NCI-H1105 (cell line): ENCODE measurements around the gene SNX11.

Source experiments
- DNase-seq: peaks from one replicate; lab custom pipeline; 2025; lab: John Stamatoyannopoulos, UW

Gene SNX11

DNA sequence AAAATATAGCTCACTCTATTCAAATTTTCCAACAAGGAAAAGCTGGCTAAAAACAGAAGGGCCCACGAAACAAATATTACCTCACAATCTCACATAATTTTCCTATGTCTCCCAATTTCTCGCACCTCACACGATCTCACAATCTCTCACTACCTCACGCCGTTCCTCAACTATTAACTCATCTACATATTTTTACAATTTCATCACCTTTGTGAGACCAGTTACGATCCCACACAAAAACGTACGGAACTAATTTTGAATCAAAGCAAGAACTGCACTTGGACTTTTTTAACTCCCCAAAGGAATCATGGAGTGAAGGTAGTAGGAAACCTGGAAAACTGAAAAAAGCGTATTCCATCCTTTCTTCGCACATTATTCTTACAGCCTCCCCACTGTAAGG lies 7.4 kb upstream of the SNX11 start:
- no peak for DNase-seq

DNA sequence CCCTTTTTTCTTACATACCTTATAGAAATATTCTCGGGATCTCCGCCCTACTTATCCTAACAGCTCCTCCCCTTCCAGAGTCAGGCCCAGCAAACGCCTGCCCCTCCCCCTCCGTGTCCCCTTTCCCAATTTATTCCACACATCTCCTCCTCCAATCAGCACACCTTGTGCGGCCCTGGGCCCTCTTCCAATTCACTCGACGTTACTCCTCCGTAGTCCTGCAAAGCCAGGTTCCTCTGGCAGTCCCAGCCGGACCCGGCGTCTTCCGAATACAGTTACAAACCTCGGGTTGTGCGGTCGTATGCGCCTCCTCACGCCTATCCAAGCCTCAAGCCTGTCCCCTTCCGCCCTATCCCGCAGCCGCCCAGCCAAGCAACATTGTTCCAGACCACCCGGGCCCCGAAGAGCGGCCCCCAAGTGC lies 7.0 kb upstream of the SNX11 start:
- DNase-seq: peak; percentile 67

DNA sequence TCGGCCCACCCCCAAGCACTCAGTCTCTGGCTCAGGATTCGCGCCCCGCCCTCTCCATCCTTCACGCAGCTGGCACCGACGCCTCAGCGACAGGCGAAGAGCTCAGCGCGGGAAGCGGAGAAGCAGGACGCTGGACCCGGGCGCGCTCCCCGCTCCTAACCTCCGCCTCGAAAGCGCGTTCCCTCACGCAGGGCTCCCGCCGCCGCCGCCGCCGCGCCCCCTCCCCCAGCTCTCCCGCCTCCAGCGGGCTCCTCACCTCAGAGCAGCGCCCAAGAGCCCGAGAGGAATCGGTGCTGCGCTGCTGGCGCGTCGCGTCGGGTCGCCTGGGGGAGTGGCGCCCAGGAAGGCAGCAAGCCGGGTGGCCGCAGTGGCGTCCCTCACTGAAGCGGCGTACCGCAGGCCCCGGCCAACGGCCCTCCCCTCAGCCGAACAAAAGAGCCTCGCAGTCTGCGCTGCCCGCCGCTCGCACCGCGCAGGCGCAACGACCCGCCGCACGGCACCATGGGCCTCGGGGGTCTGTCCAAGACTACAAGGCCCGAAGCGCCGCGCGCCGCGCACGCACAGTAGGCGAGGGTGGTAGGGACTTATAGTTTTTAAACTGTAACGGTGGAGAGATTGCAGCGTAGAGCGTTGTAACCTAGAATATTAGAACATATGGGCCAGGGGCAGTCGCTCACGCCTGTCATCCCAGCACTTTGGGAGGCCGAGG lies 6.4 kb upstream of the SNX11 start, which contains the start of gene CBX1:
Gene CBX1 (minus strand): TSS at position 467 of the 709 bp plus-strand sequence. CDS start 24,474 bp downstream, outside the sequence.
- peak; percentile 93 for DNase-seq

DNA sequence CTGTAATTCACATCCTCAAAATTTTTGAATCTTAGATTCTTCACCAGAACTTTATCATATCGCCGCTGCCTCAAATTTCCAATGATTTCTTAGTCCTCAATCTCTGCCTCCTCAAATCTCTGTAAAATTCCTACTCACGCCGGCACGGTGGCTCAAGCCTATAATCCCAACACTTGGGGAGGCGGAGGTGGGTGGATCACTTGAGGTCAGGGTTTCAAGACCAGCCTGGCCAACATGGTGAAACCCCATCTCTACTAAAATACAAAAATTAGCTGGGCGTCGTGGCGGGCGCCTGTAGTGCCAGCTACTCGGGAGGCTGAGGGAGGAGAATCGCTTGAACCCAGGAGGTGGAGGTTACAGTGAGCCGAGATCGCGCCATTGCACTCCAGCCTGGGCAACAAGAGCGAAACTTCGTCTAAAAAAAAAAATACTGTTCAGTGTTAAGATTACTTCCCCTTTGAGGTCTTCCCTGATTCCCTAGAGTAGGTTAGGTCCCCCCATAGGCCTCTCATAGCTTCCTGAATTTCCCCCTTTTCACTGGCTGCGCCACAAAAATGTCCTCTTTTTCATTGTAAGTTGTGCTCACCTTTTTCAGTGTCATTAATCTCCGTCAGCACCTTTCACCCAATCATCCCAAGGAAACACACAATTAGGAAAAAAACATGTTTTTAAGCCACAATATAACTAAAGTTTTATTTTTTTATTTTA lies 5.4 kb upstream of the SNX11 start:
- no peak for DNase-seq

GRCh38 chr17:48102798-48103715 lies 4.5 kb upstream of the SNX11 start:
- DNase-seq: no peak

- DNase-seq: no peak
These were observed 3.1 kb upstream of the SNX11 start for GRCh38 chr17:48104440-48104839.

DNA sequence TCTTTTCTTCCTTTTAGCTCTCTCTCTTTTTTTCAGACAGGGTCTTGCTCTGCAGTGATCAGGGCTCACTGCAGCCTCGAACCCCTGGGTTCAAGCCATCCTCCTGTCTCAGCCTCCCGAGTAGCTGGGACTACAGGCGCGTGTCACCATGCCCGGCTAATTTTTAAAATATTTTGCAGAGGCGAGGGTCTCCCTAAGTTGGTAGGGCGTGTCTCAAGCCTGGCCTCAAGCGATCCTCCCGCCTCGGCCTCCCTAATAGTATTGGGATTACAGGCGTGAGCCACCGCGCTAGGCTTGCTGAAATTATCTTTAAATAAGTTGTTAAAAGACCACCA lies 797 bp upstream of the SNX11 start:
- DNase-seq: no peak

DNA sequence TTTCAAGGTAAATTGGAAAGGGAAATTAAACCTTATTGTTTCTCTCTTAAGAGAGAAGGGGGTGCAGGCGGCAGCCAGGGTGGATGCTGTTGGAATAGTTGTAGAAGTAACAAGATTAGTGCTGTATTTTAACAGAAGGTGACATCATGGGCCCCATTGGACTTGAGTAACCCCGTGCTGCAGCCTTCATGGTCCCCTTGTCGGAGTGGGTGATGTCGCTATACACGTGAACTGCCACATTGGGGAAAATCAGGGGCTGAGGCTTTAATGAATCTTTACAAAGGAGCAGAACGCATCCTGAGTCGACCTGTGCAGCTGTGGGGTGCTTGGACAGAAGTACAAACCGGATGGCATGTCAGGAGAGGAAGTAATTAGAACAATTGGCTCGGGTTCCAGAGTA lies 3.2 kb downstream of the SNX11 start:
- no peak for DNase-seq

DNA sequence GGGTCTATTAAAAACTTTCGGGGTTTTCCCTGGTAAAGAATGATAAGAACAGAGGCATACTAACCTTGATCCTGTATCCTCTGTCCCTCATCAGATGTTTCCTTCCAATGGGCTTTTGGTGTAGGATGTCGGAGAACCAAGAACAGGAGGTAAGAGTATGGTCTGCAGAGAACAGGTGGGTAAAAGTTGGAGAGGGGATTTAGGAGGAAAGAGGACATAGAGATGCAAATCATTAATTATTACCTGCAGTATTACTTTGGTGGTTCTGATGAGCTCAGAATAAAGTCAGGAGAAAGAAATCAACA lies 4.3 kb downstream of the SNX11 start:
- no peak for DNase-seq

DNA sequence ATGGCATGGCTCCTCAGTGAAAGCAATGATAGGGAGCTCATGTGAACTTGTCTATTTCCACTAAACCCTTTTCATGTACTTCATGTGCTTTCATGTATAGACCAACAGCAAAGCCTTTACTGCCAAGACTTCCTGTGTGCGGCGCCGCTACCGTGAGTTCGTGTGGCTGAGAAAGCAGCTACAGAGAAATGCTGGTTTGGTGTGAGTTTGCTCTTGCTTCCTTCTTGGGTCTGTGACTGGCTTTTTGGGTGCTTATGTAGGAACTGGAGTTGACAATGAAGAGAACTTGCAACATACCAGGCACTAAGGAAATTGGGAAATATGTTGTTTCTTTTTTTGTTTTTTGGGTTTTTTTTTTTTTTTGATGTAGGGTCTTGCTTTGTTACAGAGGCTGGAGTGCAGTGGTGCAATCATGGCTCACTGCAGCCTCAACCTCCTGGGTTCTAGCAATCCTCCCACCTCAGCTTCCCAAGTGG lies 5.7 kb downstream of the SNX11 start:
- DNase-seq: no peak

DNA sequence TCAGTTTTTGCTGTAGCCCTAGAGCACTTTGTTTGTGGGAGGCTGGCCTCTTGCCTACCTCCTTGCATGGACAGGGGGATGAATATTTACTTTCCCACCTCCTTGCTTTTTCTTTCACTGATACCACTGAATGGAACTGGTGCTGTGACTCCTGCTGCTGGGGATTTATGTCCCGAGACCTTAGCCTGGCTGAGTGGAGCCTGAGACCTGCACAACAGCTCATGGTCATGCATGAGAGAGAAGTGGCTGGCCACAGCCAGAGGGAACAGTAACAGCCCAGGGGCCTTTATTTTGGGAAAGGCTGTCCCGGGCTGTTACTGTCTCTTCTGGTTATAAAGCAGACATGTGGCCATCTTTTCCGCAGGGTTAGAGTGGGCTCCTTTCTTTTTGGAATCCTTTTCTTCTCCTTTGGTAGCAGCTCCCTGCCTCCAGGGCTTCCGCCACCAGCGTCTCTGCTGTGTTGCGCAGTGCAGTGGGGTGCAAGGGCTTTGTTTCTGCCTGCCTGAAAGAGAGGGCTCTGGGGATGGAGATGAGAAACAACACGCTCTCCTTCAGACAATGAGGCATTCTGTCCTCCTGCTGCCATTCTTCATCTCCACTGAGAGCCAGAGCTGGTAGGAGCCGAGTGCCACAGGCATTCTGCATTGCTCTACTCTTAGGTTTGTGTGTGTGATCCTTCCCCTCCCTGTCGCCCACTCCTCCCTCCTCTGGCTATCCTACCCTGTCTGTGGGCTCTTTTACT lies 14.5 kb downstream of the SNX11 start:
- no peak for DNase-seq

DNA sequence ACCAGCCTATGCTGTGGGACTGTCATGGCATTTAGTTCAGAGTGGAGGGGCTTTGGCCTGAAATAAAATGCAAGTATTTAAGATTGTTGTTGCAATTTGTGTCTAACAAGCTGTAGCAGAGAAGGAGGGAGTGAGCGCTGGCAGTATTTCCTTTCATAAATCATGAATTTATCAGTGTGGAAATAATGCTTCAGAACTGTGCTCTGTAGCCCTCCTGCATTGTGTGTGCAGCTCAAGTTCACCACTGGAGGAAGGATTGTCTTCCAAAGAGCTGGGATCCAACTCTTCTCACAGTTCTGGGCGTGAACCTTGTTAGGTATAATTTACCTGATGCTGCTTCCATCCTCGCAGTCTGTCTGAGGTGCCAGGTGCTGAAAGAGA lies 15.1 kb downstream of the SNX11 start:
- no peak for DNase-seq

DNA sequence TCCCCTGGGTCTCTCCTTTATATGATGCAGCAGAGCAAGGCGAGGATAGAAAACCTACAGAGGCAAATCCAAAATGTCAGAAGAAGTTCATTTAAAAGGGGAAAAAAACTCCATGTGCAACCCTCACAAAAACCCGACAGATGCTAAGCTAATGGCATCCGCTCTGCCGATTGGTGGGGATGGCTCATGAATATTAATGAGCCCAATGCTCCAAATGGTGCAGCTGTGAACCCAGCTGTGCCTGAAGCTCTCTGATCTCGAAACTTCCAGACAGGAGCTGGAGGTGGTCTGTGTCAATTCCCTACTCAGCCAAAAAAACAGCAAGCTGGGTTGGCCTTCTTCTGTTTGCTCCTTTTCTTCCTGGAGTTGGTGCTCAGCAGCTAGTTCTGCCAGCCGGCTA lies 15.5 kb downstream of the SNX11 start:
- no peak for DNase-seq

DNA sequence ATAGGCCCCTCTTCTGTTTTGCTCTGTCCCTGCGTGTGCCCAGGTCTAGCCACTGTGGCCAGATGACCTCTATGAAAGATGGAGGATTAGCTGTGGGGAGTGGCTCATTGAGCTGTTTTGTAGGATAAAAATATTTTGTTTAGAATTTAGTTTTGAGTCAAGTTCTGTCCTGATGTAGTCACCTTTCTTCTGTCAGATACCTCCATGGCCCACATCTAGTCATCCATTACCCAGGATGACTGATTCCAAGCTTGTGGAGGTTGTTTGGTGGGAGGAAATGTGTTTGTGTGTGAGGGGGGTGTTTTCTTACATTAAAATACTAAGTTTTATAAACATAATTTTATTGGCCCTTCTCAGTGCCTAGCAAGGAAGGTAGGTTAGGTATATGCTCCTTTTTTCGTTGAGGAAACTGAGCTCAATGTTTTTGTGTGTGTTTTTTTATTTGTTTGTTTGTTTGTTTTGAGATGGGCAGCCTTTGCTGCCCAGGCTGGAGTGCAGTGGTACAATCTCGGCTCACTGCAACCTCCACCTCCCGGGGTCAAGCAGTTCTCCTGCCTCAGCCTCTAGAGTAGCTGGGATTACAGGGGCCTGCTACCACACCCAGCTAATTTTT lies 16.3 kb downstream of the SNX11 start:
- no peak for DNase-seq

DNA sequence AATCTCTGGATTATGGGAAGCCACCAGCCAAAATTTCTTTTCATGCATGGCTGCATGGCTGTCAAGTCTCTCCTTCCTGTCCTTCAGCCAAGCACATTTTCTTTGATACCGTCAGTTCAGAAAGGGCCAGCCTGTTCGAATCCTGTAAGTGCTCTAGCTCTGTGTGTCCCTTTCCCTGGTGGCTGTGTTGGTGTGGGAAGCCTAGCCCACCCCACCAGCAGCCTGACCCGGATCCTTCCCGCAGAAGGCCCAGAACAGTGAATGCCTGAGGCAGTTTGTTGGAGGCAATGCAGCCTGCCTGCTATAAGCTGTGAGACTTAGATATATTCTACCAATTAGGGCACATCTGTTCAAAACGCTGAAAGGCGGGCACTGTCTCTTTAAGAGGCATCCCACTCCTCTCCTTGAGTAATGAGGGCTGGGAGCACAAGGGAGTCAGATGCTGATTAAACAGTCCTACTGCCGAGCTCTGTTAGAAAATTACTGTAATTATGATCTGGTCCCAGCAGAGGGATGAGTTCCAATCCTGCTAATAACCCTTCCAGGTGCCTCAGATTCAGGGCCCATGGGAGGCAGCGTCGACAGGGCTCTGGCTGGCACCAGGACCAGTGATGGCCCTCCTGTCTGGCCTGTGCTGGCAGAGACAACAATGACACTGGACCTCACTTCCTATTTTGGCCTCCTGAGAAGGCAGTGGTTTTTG lies 18.4 kb downstream of the SNX11 start:
- no peak for DNase-seq

GRCh38 chr17:48126532-48126850 lies 18.9 kb downstream of the SNX11 start:
- no peak for DNase-seq

- no peak for DNase-seq
These were observed 19.9 kb downstream of the SNX11 start for GRCh38 chr17:48127371-48128051.

GRCh38 chr17:48128400-48128799 lies 20.8 kb downstream of the SNX11 start:
- DNase-seq: no peak

DNA sequence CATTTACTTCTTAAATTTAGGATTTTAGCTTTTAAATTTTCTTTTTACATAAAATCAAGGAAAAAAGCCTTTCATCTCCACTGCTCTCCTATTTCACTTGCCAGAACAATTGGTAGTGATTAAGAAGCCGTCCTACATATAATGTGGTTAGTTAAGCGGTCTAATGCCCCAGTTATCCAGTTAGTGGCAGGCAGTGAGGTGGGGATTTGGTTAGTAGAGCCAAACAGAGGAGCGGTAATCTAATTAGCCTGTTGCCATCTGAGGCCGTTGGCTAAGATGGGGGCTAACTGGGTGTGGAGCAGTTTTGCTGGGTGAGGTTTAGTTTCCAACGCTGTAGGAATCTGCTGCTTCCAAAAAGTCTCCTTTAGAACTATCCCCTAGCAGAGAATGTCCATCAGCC lies 22.4 kb downstream of the SNX11 start:
- DNase-seq: no peak

DNA sequence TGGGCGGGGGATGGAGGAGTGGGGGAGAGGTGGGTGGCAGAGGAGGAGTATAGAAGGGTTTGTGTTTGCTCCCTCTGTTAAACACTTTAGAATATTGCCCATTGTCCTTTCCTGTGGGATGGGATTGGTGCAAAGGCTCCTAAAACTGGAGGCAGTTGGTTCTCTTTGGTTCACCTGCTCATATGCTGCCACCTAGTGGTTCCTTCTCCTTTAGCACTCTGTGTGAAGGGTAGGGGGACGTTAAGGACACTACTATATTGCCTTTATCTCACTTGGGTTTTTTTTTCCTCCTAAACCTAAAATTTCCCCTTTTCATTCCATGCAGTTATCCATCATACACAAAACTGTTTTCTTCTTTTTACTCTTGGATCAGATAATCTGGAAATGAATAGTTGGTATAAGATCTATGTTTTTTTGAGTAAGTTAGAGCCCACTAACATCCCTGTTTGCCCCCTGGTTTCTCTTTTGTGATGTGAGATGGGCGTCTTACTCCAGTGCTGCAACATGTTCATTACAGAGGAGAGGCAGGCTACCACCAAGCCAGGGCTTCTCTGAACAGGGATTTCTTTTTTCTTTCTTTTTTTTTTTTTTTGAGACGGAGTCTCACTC lies 23.8 kb downstream of the SNX11 start:
- peak; percentile 72 for DNase-seq
